HL-60/S4 treated with retinoic acid at 250 ng/mL for 4 days and 3 days (cell line): Measurements from ENCODE around the gene RTL5.

Source experiments
- in situ Hi-C: fragments of 300-500 bp; cut with MboI; formaldehyde crosslinking; loops from 2 replicates; pipeline ENCODE4 v1.7.0; 2022; ENCODE audit warnings: low sequenced_read_pairs

RTL5 gene

GRCh38 chrX:72080800-72081199, 50.9 kb downstream of the RTL5 start:
- in situ Hi-C loops, result no loop called here

GRCh38 chrX:72080150-72080549, 51.6 kb downstream of the RTL5 start:
- in situ Hi-C loops, result no loop called here

- in situ Hi-C loops, result no loop called here
Observed at GRCh38 chrX:72079607-72080006, 52.1 kb downstream of the RTL5 start.

GRCh38 chrX:72078411-72078810, 53.3 kb downstream of the RTL5 start:
- in situ Hi-C loops, result no loop called here
